HG03103 (cell line): ENCODE data around the gene CFAP57.
"Not testable (repeated sequence)": the region's sequence is repeated elsewhere in the genome, so short reads cannot be mapped to it uniquely, and the experiment has no call there.

ENCODE experiments used
- ATAC-seq: cut with Tn5 transposase; IDR thresholded peaks from one replicate; pipeline ENCODE4 v1.9.1; 2021; ENCODE audit warnings: low read depth; ENCODE audit not compliant: unreplicated experiment

Gene CFAP57

GRCh38 chr1:43171312-43171875, 736 bp upstream of the CFAP57 start:
- ATAC-seq: no peak

- peak; percentile 39 for ATAC-seq
Observed at GRCh38 chr1:43172527-43172972, 420 bp downstream of the CFAP57 start.

- no peak for ATAC-seq
Observed at GRCh38 chr1:43174873-43175272, 2.7 kb downstream of the CFAP57 start.

- ATAC-seq: no peak
Observed at GRCh38 chr1:43177691-43178090, 5.6 kb downstream of the CFAP57 start.

- no peak for ATAC-seq
Observed at GRCh38 chr1:43184388-43184787, 12.3 kb downstream of the CFAP57 start.

GRCh38 chr1:43184995-43185394, 12.9 kb downstream of the CFAP57 start:
- no peak for ATAC-seq

GRCh38 chr1:43188106-43188505, 16.0 kb downstream of the CFAP57 start:
- no peak for ATAC-seq

- no peak for ATAC-seq
Observed at GRCh38 chr1:43194509-43194908, 22.4 kb downstream of the CFAP57 start.

GRCh38 chr1:43197343-43198127, 25.4 kb downstream of the CFAP57 start:
- no peak for ATAC-seq

GRCh38 chr1:43199093-43199726, 27.1 kb downstream of the CFAP57 start:
- no peak for ATAC-seq

GRCh38 chr1:43203859-43204258, 31.7 kb downstream of the CFAP57 start:
- no peak for ATAC-seq

- ATAC-seq: no peak
Observed at GRCh38 chr1:43204394-43204793, 32.3 kb downstream of the CFAP57 start.

GRCh38 chr1:43205671-43206070, 33.5 kb downstream of the CFAP57 start:
- ATAC-seq: no peak

- no peak for ATAC-seq
Observed at GRCh38 chr1:43206600-43207228, 34.6 kb downstream of the CFAP57 start.

- no peak for ATAC-seq
Observed at GRCh38 chr1:43207229-43207853, 35.2 kb downstream of the CFAP57 start.

- not testable (repeated sequence) for ATAC-seq
Observed at GRCh38 chr1:43208277-43208676, 36.1 kb downstream of the CFAP57 start.

- ATAC-seq: no peak
Observed at GRCh38 chr1:43214501-43215444, 42.6 kb downstream of the CFAP57 start.

- ATAC-seq: no peak
Observed at GRCh38 chr1:43217747-43218146, 45.6 kb downstream of the CFAP57 start.

GRCh38 chr1:43220905-43221778, 49.0 kb downstream of the CFAP57 start:
- ATAC-seq: peak; percentile 58
